BLaER1 (cell line): ENCODE data around the gene ZNF563.

ENCODE experiments used
- H3K27ac ChIP-seq: shearing (Covaris generic); formaldehyde crosslinking; 2 replicates; pipeline ENCODE4 v1.8.1; 2022
- H3K27me3 ChIP-seq: shearing (Covaris generic); formaldehyde crosslinking; 2 replicates; pipeline ENCODE4 v1.8.1; 2022
- H3K36me3 ChIP-seq: shearing (Covaris generic); formaldehyde crosslinking; 2 replicates; pipeline ENCODE4 v1.8.1; 2022
- H3K4me1 ChIP-seq: shearing (Covaris generic); formaldehyde crosslinking; 2 replicates; pipeline ENCODE4 v1.8.1; 2022
- H3K4me2 ChIP-seq: shearing (Covaris generic); formaldehyde crosslinking; 2 replicates; pipeline ENCODE4 v1.8.1; 2022
- H3K4me3 ChIP-seq: shearing (Covaris generic); formaldehyde crosslinking; 2 replicates; pipeline ENCODE4 v1.8.1; 2022
- H3K9ac ChIP-seq: shearing (Covaris generic); formaldehyde crosslinking; 2 replicates; pipeline ENCODE4 v1.8.1; 2022
- H3K9me3 ChIP-seq: shearing (Covaris generic); formaldehyde crosslinking; 2 replicates; pipeline ENCODE4 v1.8.1; 2022
- H4K20me1 ChIP-seq: shearing (Covaris generic); formaldehyde crosslinking; 2 replicates; pipeline ENCODE4 v1.8.1; 2022
- Cebpa-rat ChIP-seq: shearing (Covaris generic); IDR thresholded peaks from 2 replicates; pipeline ENCODE4 v1.8.1; 2022

Gene ZNF563

GRCh38 chr19:12270854-12271253 lies 62.6 kb downstream of the ZNF563 start:
- Histone ChIP-seq H3K9me3 (peaks cover 100% of the 10 kb centered on the region), H3K27ac (no peak overlapping the region), H3K36me3 (peaks cover 78% of the 10 kb centered on the region), H3K4me3 (no peak overlapping the region), H3K4me2 (no peak overlapping the region), H4K20me1 (no peaks in the 10 kb centered on the region), H3K27me3 (no peaks in the 10 kb centered on the region), H3K9ac (no peak overlapping the region), H3K4me1 (no peaks in the 10 kb centered on the region)
- TF ChIP-seq Cebpa-rat: no peak
